ENCODE results near the gene KCNC1.
A peak's percentile ranks its signal among the peaks of the same experiment; 100 is the strongest.

Gene KCNC1

GRCh38 chr11:17792161-17792560, 57.6 kb downstream of the KCNC1 start:
- DNase-seq (ENCODE audit: low spot score), result no peak

GRCh38 chr11:17793642-17794170, 59.1 kb downstream of the KCNC1 start:
- no peak for DNase-seq (ENCODE audit: low spot score)

GRCh38 chr11:17794981-17795380, 60.4 kb downstream of the KCNC1 start:
- no peak for DNase-seq (ENCODE audit: low spot score)

- no peak for DNase-seq (ENCODE audit: low spot score)
These were observed 61.6 kb downstream of the KCNC1 start for GRCh38 chr11:17796154-17796553.

- no peak for DNase-seq (ENCODE audit: low spot score)
These were observed 63.7 kb downstream of the KCNC1 start for GRCh38 chr11:17798253-17798652.

- no peak for DNase-seq (ENCODE audit: low spot score)
These were observed 64.1 kb downstream of the KCNC1 start for GRCh38 chr11:17798716-17799115.

- DNase-seq (ENCODE audit: low spot score), result no peak
These were observed 64.6 kb downstream of the KCNC1 start for GRCh38 chr11:17799147-17799546.

GRCh38 chr11:17801166-17801565, 66.6 kb downstream of the KCNC1 start:
- no peak for DNase-seq (ENCODE audit: low spot score)

- no peak for DNase-seq (ENCODE audit: low spot score)
These were observed 67.9 kb downstream of the KCNC1 start for GRCh38 chr11:17802491-17802890.

GRCh38 chr11:17803754-17804334, 69.3 kb downstream of the KCNC1 start:
- no peak for DNase-seq (ENCODE audit: low spot score)

GRCh38 chr11:17805043-17805442, 70.5 kb downstream of the KCNC1 start:
- DNase-seq (ENCODE audit: low spot score), result no peak

- no peak for DNase-seq (ENCODE audit: low spot score)
These were observed 71.3 kb downstream of the KCNC1 start for GRCh38 chr11:17805873-17806272.

GRCh38 chr11:17807034-17807433, 72.5 kb downstream of the KCNC1 start:
- DNase-seq (ENCODE audit: low spot score), result no peak

GRCh38 chr11:17810041-17810440, 75.5 kb downstream of the KCNC1 start:
- no peak for DNase-seq (ENCODE audit: low spot score)

GRCh38 chr11:17810746-17811145, 76.2 kb downstream of the KCNC1 start:
- no peak for DNase-seq (ENCODE audit: low spot score)

GRCh38 chr11:17811352-17811751, 76.8 kb downstream of the KCNC1 start:
- DNase-seq (ENCODE audit: low spot score), result no peak

- no peak for DNase-seq (ENCODE audit: low spot score)
These were observed 77.7 kb downstream of the KCNC1 start for GRCh38 chr11:17812091-17812864.

- DNase-seq (ENCODE audit: low spot score), result no peak
These were observed 78.2 kb downstream of the KCNC1 start for GRCh38 chr11:17812865-17813187.

GRCh38 chr11:17813391-17814059, 78.9 kb downstream of the KCNC1 start:
- DNase-seq (ENCODE audit: low spot score), result peak; percentile 42

GRCh38 chr11:17814546-17814945, 80.0 kb downstream of the KCNC1 start:
- no peak for DNase-seq (ENCODE audit: low spot score)

GRCh38 chr11:17816232-17816931, 81.8 kb downstream of the KCNC1 start:
- DNase-seq (ENCODE audit: low spot score), result no peak

GRCh38 chr11:17821648-17822400, 87.2 kb downstream of the KCNC1 start:
- no peak for DNase-seq (ENCODE audit: low spot score)
